ENCODE results near the gene ATOX1.
"Not testable (repeated sequence)": the region's sequence is repeated elsewhere in the genome, so short reads cannot be mapped to it uniquely, and the experiment has no call there.

ATOX1 gene

GRCh38 chr5:151733358-151734063 is 24.9 kb downstream of the ATOX1 start:
- DNase-seq (ENCODE audit: low spot score): no peak

GRCh38 chr5:151730381-151730780 is 28.1 kb downstream of the ATOX1 start:
- no peak for DNase-seq (ENCODE audit: low spot score)

- not testable (repeated sequence) for DNase-seq (ENCODE audit: low spot score)
Observed at GRCh38 chr5:151729597-151729996, 28.8 kb downstream of the ATOX1 start.

GRCh38 chr5:151724360-151724759 is 34.1 kb downstream of the ATOX1 start:
- DNase-seq (ENCODE audit: low spot score): no peak

GRCh38 chr5:151722546-151722945 is 35.9 kb downstream of the ATOX1 start:
- DNase-seq (ENCODE audit: low spot score): no peak

GRCh38 chr5:151721812-151722391 is 36.5 kb downstream of the ATOX1 start:
- no peak for DNase-seq (ENCODE audit: low spot score)

- DNase-seq (ENCODE audit: low spot score): no peak
Observed at GRCh38 chr5:151721087-151721646, 37.3 kb downstream of the ATOX1 start.

GRCh38 chr5:151720215-151720614 is 38.2 kb downstream of the ATOX1 start:
- no peak for DNase-seq (ENCODE audit: low spot score)

GRCh38 chr5:151719228-151720000 is 39.0 kb downstream of the ATOX1 start:
- DNase-seq (ENCODE audit: low spot score): no peak

GRCh38 chr5:151718646-151719045 is 39.8 kb downstream of the ATOX1 start:
- no peak for DNase-seq (ENCODE audit: low spot score)

GRCh38 chr5:151718153-151718552 is 40.3 kb downstream of the ATOX1 start:
- DNase-seq (ENCODE audit: low spot score): no peak

GRCh38 chr5:151717416-151717815 is 41.0 kb downstream of the ATOX1 start:
- no peak for DNase-seq (ENCODE audit: low spot score)

- no peak for DNase-seq (ENCODE audit: low spot score)
Observed at GRCh38 chr5:151709109-151709735, 49.2 kb downstream of the ATOX1 start.

- DNase-seq (ENCODE audit: low spot score): no peak
Observed at GRCh38 chr5:151708126-151708525, 50.3 kb downstream of the ATOX1 start.

- no peak for DNase-seq (ENCODE audit: low spot score)
Observed at GRCh38 chr5:151707567-151707966, 50.9 kb downstream of the ATOX1 start.

- DNase-seq (ENCODE audit: low spot score): no peak
Observed at GRCh38 chr5:151706906-151707305, 51.5 kb downstream of the ATOX1 start.

- no peak for DNase-seq (ENCODE audit: low spot score)
Observed at GRCh38 chr5:151703780-151704179, 54.7 kb downstream of the ATOX1 start.

GRCh38 chr5:151703227-151703626 is 55.2 kb downstream of the ATOX1 start:
- no peak for DNase-seq (ENCODE audit: low spot score)

GRCh38 chr5:151700820-151701219 is 57.6 kb downstream of the ATOX1 start:
- DNase-seq (ENCODE audit: low spot score): no peak

- DNase-seq (ENCODE audit: low spot score): no peak
Observed at GRCh38 chr5:151700296-151700695, 58.1 kb downstream of the ATOX1 start.

- peak; percentile 65 for DNase-seq (ENCODE audit: low spot score)
Observed at GRCh38 chr5:151699071-151699901, 59.1 kb downstream of the ATOX1 start.
